HG03095 (cell line): ENCODE measurements around the gene PPT2.
"Not testable (repeated sequence)": the region's sequence is repeated elsewhere in the genome, so short reads cannot be mapped to it uniquely, and the experiment has no call there.

Experiments used
- ATAC-seq: cut with Tn5 transposase; IDR thresholded peaks from one replicate; pipeline ENCODE4 v1.9.1; 2021; ENCODE audit warnings: moderate library complexity; ENCODE audit not compliant: unreplicated experiment

Gene PPT2

GRCh38 chr6:32175711-32176475 is 22.0 kb downstream of the PPT2 start, which contains the start of gene AGPAT1:
Gene AGPAT1, minus strand, starts transcription at chr6:32176084. Its CDS starts 4,588 bp downstream, at chr6:32171496.
- ATAC-seq = no peak

GRCh38 chr6:32176476-32177182 is 22.7 kb downstream of the PPT2 start:
- no peak for ATAC-seq

GRCh38 chr6:32177183-32177787 is 23.3 kb downstream of the PPT2 start:
- ATAC-seq = no peak

GRCh38 chr6:32177788-32178546 is 24.0 kb downstream of the PPT2 start, which contains the start of gene RNF5:
Gene RNF5, plus strand, starts transcription at chr6:32178405. Its CDS starts 107 bp downstream, at chr6:32178512.
- ATAC-seq = peak; percentile 74

GRCh38 chr6:32178547-32179440 is 24.9 kb downstream of the PPT2 start:
- no peak for ATAC-seq

GRCh38 chr6:32179766-32180405 is 25.9 kb downstream of the PPT2 start:
- no peak for ATAC-seq

- ATAC-seq = no peak
These were observed 27.3 kb downstream of the PPT2 start for GRCh38 chr6:32181148-32181702.

- ATAC-seq = no peak
These were observed 28.1 kb downstream of the PPT2 start for GRCh38 chr6:32181915-32182529.

GRCh38 chr6:32182555-32182981 is 28.6 kb downstream of the PPT2 start:
- ATAC-seq = no peak

GRCh38 chr6:32183030-32183429 is 29.1 kb downstream of the PPT2 start:
- ATAC-seq = no peak

GRCh38 chr6:32183483-32184083 is 29.6 kb downstream of the PPT2 start:
- no peak for ATAC-seq

GRCh38 chr6:32184084-32184640 is 30.2 kb downstream of the PPT2 start, which contains the start of gene AGER:
Gene AGER, minus strand, starts transcription at chr6:32184253. Its CDS starts 31 bp downstream, at chr6:32184222.
- no peak for ATAC-seq

GRCh38 chr6:32185681-32186131 is 31.8 kb downstream of the PPT2 start:
- ATAC-seq = not testable (repeated sequence)

GRCh38 chr6:32186151-32186840 is 32.4 kb downstream of the PPT2 start:
- ATAC-seq = not testable (repeated sequence)

- no peak for ATAC-seq
These were observed 33.2 kb downstream of the PPT2 start for GRCh38 chr6:32187009-32187709.

GRCh38 chr6:32187725-32188380 is 33.9 kb downstream of the PPT2 start:
- ATAC-seq = not testable (repeated sequence)
